IMR-90 (cell line): Measurements from ENCODE around the gene SLC35E3. TPM values are rescaled to one million over a fixed set of nuclear protein-coding genes. Genes with fewer than 3 reads are reported as not detected.

Source experiments
- polyA plus RNA-seq, 3 experiments: library from polyadenylated mRNA; depleted of rRNA; stranded (reverse); fragments of >200 nt; gene quantifications; 2 replicates each; pipeline ENCODE4 v1.2.3, GENCODE V29; 2012; ENCODE audit warnings: low replicate concordance in 1 of 3
- total RNA-seq: library from RNA; depleted of rRNA; stranded (reverse); fragments of >200 nt; gene quantifications from 2 replicates; pipeline ENCODE4 v1.2.3, GENCODE V29; 2012; rRNA removed

SLC35E3 gene
- total and polyA plus RNA-seq, 2 of the 4 experiments (the other 2 are of a cell fraction) = 3.6 to 5.1 TPM

Other genes starting within 250 kb of the SLC35E3 start
- 200 and 262 TPM in 2 replicates for gene RAP1B, start 135.3 kb upstream of the SLC35E3 start, total RNA-seq
- 114 and 159 TPM in 2 replicates for gene RAP1B, start 135.3 kb upstream of the SLC35E3 start, polyA plus RNA-seq (2012; rRNA removed)
- gene NUP107, start 59.2 kb upstream of the SLC35E3 start, total RNA-seq = 54.4 and 69.7 TPM in 2 replicates
- 33.7 and 34.5 TPM in 2 replicates for gene NUP107, start 59.2 kb upstream of the SLC35E3 start, polyA plus RNA-seq (2012; rRNA removed)
- 196 and 235 TPM in 2 replicates for gene MDM2, start 62.0 kb downstream of the SLC35E3 start, total RNA-seq
- gene MDM2, start 62.0 kb downstream of the SLC35E3 start, polyA plus RNA-seq (2012; rRNA removed) = 21.0 and 21.9 TPM in 2 replicates
- gene CPM, start 187.0 kb downstream of the SLC35E3 start, total RNA-seq = 7.2 and 8.8 TPM in 2 replicates
- gene CPM, start 187.0 kb downstream of the SLC35E3 start, polyA plus RNA-seq (2012; rRNA removed) = 1.9 and 2.0 TPM in 2 replicates